Measurements from ENCODE around the gene ST14.
"Not testable (repeated sequence)": the region's sequence is repeated elsewhere in the genome, so short reads cannot be mapped to it uniquely, and the experiment has no call there.

Gene ST14

GRCh38 chr11:130237282-130238006 lies 77.9 kb downstream of the ST14 start:
- no peak for DNase-seq

- DNase-seq, result no peak
These were observed 82.1 kb downstream of the ST14 start for GRCh38 chr11:130241713-130242112.

GRCh38 chr11:130243816-130244215 lies 84.2 kb downstream of the ST14 start:
- DNase-seq, result no peak

- DNase-seq, result no peak
These were observed 85.3 kb downstream of the ST14 start for GRCh38 chr11:130244848-130245247.

GRCh38 chr11:130245375-130245774 lies 85.8 kb downstream of the ST14 start:
- DNase-seq, result not testable (repeated sequence)

GRCh38 chr11:130246270-130246669 lies 86.7 kb downstream of the ST14 start:
- DNase-seq, result no peak

- DNase-seq, result no peak
These were observed 87.2 kb downstream of the ST14 start for GRCh38 chr11:130246738-130247137.

GRCh38 chr11:130247319-130247718 lies 87.7 kb downstream of the ST14 start:
- no peak for DNase-seq

GRCh38 chr11:130249371-130249770 lies 89.8 kb downstream of the ST14 start:
- no peak for DNase-seq

- not testable (repeated sequence) for DNase-seq
These were observed 90.3 kb downstream of the ST14 start for GRCh38 chr11:130249929-130250328.

- not testable (repeated sequence) for DNase-seq
These were observed 92.2 kb downstream of the ST14 start for GRCh38 chr11:130251763-130252162.

Data from midbrain (tissue), 1 donor.